HCT116 (cell line): ENCODE results near the gene SCN7A. TPM values are rescaled to one million over a fixed set of nuclear protein-coding genes. Genes with fewer than 3 reads are reported as not detected.

Source experiments
- ATAC-seq: fragments of 200-7000 bp; cut with Tn5 transposase; 2 replicates; pipeline ENCODE4 v1.9.1; 2020; ENCODE audit warnings: mild to moderate bottlenecking, moderate library complexity
- BruUV-seq: library from RNA; stranded (reverse); fragments of 400-500 nt; replicated peaks from 2 replicates; lab custom pipeline; 2021; lab: Mats Ljungman, UMichigan
- CTCF ChIA-PET: fragments of 300-600 bp; sonication (Branson Sonifier 250); formaldehyde crosslinking; loops from one replicate; lab custom pipeline; 2021; ENCODE audit warnings: antibody characterized with exemption; lab: Charles Lee
- POLR2A ChIA-PET: fragments of 300-600, 350-600 bp; sonication (Branson Sonifier 250); formaldehyde crosslinking; loops from one replicate; lab custom pipeline; 2021; ENCODE audit warnings: antibody characterized with exemption; lab: Charles Lee
- RAD21 ChIA-PET, 2 experiments: fragments of 300-600 bp; sonication (Branson Sonifier 250); formaldehyde crosslinking; loops; one replicate each; lab custom pipeline; 2023; ENCODE audit warnings: low total read pairs in 2 of 2; ENCODE audit not compliant: uncharacterized antibody in 2 of 2, unreplicated experiment in 2 of 2, low non-redundant PET in 1 of 2; lab: Charles Lee
- DNase-seq: peaks from one replicate; pipeline ENCODE4 v3.0.0-alpha.2; 2010; ENCODE audit warnings: low read depth, low spot score
- H2AFZ ChIP-seq: fragments of 200-600 bp; shearing (Covaris generic), sonication (generic); 2 replicates; pipeline ENCODE4 v1.6.1; 2017; ENCODE audit warnings: low read depth, mixed run types, mixed read lengths, antibody characterized with exemption, low read length; ENCODE audit not compliant: poor library complexity, severe bottlenecking
- H3K27ac ChIP-seq: 2 replicates; pipeline ENCODE4 v1.5.1; 2012; ENCODE audit warnings: low read depth, low read length
- H3K27me3 ChIP-seq: fragments of 200-600 bp; sonication (generic); 2 replicates; pipeline ENCODE4 v1.6.1; 2016; ENCODE audit warnings: mixed run types, low read length, mixed read lengths; ENCODE audit not compliant: insufficient read depth
- H3K36me3 ChIP-seq, 2 experiments: fragments of 200-500 bp in 1 of 2; fragments of 200-600 bp in 1 of 2; sonication (Bioruptor generic) in 1 of 2; sonication (generic) in 1 of 2; 2 replicates each; pipeline versions ENCODE4 v1.5.1 to v1.6.1; 2014 to 2016; ENCODE audit warnings: low read length in 2 of 2, inconsistent platforms in 1 of 2, mixed read lengths in 1 of 2, mixed run types in 1 of 2; ENCODE audit not compliant: insufficient read depth in 2 of 2, control insufficient read depth in 1 of 2
- H3K4me1 ChIP-seq, 2 experiments: fragments of 200-600 bp in 1 of 2; sonication (generic) in 1 of 2; 2 replicates each; pipeline versions ENCODE4 v1.5.1 to v1.6.1; 2012 to 2017; ENCODE audit warnings: low read length in 2 of 2, inconsistent platforms in 1 of 2, mild to moderate bottlenecking in 1 of 2, mixed read lengths in 1 of 2, mixed run types in 1 of 2, moderate library complexity in 1 of 2; ENCODE audit not compliant: insufficient read depth in 2 of 2, control insufficient read depth in 1 of 2
- H3K4me2 ChIP-seq: fragments of 200-600 bp; sonication (generic); 2 replicates; pipeline ENCODE4 v1.6.1; 2017; ENCODE audit warnings: mixed run types, low read length, mixed read lengths
- H3K4me3 ChIP-seq, 2 experiments: fragments of 200-600 bp in 1 of 2; sonication (generic) in 1 of 2; replicated peaks in 1 of 2; 2 replicates each; pipeline ENCODE4 v1.5.1; 2011 to 2016; ENCODE audit warnings: low read length in 2 of 2, control low read depth in 1 of 2, low read depth in 1 of 2, mild to moderate bottlenecking in 1 of 2, mixed read lengths in 1 of 2, mixed run types in 1 of 2
- H3K79me2 ChIP-seq: fragments of 200-600 bp; sonication (generic); 2 replicates; pipeline ENCODE4 v1.6.1; 2017; ENCODE audit warnings: mild to moderate bottlenecking, mixed run types, low read length, moderate library complexity, mixed read lengths; ENCODE audit not compliant: insufficient read depth
- H3K9ac ChIP-seq: fragments of 200-600 bp; sonication (generic); 2 replicates; pipeline ENCODE4 v1.6.1; 2016; ENCODE audit warnings: low read length, mixed read lengths
- H3K9me2 ChIP-seq: fragments of 200-600 bp; sonication (generic), shearing (Covaris generic); 2 replicates; pipeline ENCODE4 v1.6.1; 2017; ENCODE audit warnings: mixed run types, mild to moderate bottlenecking, moderate library complexity; ENCODE audit not compliant: insufficient read depth
- H3K9me3 ChIP-seq, 2 experiments: fragments of 200-500 bp in 1 of 2; fragments of 200-600 bp in 1 of 2; sonication (Bioruptor generic) in 1 of 2; sonication (generic) in 1 of 2; 2 replicates each; pipeline ENCODE4 v1.6.1; 2014 to 2017; ENCODE audit warnings: low read length in 2 of 2, mixed read lengths in 2 of 2, inconsistent platforms in 1 of 2, low read depth in 1 of 2, mild to moderate bottlenecking in 1 of 2, mixed run types in 1 of 2, moderate library complexity in 1 of 2; ENCODE audit not compliant: control insufficient read depth in 1 of 2, insufficient read depth in 1 of 2
- H4K20me1 ChIP-seq: fragments of 200-600 bp; sonication (generic), shearing (Covaris generic); 2 replicates; pipeline ENCODE4 v1.6.1; 2017; ENCODE audit warnings: mixed run types, mild to moderate bottlenecking, moderate library complexity; ENCODE audit not compliant: insufficient read depth
- CBX3 ChIP-seq: IDR thresholded peaks from 2 replicates; pipeline ENCODE4 v1.6.1; 2012; ENCODE audit warnings: low read depth
- EZH2phosphoT487 ChIP-seq: fragments of 200-600 bp; IDR thresholded peaks from 2 replicates; pipeline ENCODE4 v1.6.1; 2018; ENCODE audit warnings: antibody characterized with exemption, borderline replicate concordance
- POLR2A ChIP-seq: IDR thresholded peaks from 2 replicates; pipeline ENCODE4 v1.7.0; 2011; ENCODE audit warnings: borderline replicate concordance; ENCODE audit not compliant: insufficient read depth, insufficient read length; ENCODE audit errors: extremely low read depth
- RAD21 ChIP-seq: IDR thresholded peaks from 2 replicates; pipeline ENCODE4 v1.6.1; 2012; ENCODE audit warnings: low read depth, mild to moderate bottlenecking
- ZFX ChIP-seq: fragments of 450-650 bp; IDR thresholded peaks from 2 replicates; pipeline ENCODE4 v1.6.1; 2017
- intact Hi-C: fragments of 100-400 bp; cut with micrococcal nuclease; formaldehyde crosslinking; loops from 2 replicates; pipeline ENCODE4 v1.10.0; 2022
- total RNA-seq: library from RNA; stranded (reverse); gene quantifications from one replicate; pipeline ENCODE4 v1.2.1, GENCODE V29; 2021; ENCODE audit not compliant: unreplicated experiment
- TF ChIP-seq, protein P1 (sequence below): IDR thresholded peaks from 2 replicates; pipeline ENCODE4 v1.6.1; 2011; ENCODE audit warnings: mild to moderate bottlenecking, low read length, moderate library complexity; ENCODE audit not compliant: insufficient replicate concordance; ENCODE audit errors: extremely low read depth
- TF ChIP-seq, protein P2 (sequence below), 3 experiments: fragments of 200-600 bp in 1 of 3; sonication (generic) in 1 of 3; IDR thresholded peaks in 2 of 3; conservative IDR thresholded peaks in 1 of 3; 2 replicates each; pipeline ENCODE4 v1.5.1; 2012 to 2017; ENCODE audit warnings: low read depth in 2 of 3, low read length in 2 of 3, antibody characterized with exemption in 1 of 3, borderline replicate concordance in 1 of 3, control low read depth in 1 of 3, mild to moderate bottlenecking in 1 of 3, mixed read lengths in 1 of 3, mixed run types in 1 of 3, moderate library complexity in 1 of 3; ENCODE audit not compliant: insufficient read depth in 1 of 3

The SCN7A gene
- total RNA-seq, 1 experiment from 2014 or later: 0.07 TPM

DNA sequence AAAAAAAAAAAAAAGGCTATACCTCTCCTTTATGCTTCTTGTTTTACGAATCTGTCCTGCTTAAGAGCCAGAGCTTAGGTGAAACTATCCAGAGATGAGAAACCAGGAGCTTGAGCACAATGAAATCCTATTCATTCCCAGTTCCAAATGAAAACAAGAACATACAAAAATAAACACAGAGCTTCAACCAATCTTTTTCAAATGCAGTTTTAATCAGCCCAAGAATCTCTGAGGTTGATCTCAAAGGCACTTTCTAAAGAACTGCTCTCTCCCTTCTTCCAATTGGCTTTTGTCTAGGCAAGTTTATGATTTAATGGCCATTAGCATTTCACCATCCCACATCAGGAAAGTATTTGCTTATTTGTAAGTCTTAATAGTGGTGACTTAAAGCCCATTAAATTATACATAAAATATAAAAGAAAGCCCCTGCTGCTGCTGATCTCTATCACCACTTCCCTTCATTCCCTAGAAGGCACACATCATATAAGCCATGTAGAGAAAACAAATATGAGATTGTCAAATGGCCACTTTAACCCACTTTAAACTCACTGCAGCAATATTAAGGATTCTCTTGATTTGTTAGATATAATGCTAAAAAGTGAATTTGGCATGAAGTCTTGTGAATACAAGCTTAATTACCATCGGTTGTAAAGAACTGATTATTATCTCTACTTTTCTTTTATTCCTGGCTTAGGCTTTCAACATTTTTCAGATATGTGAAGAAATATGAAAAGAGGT is 89.0 kb downstream of the SCN7A start:
- TF ChIP-seq ZFX (no peak), RAD21 (no peak), POLR2A (no peak), EZH2phosphoT487 (no peak), CBX3 (no peak)
- TF ChIP-seq, protein P1, sequence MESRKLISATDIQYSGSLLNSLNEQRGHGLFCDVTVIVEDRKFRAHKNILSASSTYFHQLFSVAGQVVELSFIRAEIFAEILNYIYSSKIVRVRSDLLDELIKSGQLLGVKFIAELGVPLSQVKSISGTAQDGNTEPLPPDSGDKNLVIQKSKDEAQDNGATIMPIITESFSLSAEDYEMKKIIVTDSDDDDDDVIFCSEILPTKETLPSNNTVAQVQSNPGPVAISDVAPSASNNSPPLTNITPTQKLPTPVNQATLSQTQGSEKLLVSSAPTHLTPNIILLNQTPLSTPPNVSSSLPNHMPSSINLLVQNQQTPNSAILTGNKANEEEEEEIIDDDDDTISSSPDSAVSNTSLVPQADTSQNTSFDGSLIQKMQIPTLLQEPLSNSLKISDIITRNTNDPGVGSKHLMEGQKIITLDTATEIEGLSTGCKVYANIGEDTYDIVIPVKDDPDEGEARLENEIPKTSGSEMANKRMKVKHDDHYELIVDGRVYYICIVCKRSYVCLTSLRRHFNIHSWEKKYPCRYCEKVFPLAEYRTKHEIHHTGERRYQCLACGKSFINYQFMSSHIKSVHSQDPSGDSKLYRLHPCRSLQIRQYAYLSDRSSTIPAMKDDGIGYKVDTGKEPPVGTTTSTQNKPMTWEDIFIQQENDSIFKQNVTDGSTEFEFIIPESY: no peak
- TF ChIP-seq, protein P2, sequence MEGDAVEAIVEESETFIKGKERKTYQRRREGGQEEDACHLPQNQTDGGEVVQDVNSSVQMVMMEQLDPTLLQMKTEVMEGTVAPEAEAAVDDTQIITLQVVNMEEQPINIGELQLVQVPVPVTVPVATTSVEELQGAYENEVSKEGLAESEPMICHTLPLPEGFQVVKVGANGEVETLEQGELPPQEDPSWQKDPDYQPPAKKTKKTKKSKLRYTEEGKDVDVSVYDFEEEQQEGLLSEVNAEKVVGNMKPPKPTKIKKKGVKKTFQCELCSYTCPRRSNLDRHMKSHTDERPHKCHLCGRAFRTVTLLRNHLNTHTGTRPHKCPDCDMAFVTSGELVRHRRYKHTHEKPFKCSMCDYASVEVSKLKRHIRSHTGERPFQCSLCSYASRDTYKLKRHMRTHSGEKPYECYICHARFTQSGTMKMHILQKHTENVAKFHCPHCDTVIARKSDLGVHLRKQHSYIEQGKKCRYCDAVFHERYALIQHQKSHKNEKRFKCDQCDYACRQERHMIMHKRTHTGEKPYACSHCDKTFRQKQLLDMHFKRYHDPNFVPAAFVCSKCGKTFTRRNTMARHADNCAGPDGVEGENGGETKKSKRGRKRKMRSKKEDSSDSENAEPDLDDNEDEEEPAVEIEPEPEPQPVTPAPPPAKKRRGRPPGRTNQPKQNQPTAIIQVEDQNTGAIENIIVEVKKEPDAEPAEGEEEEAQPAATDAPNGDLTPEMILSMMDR (IDR thresholded peaks at IDR 0.05 in 2 of 3, conservative IDR thresholded peaks at IDR 0.05 in 1 of 3; ENCODE audit: borderline replicate concordance in 1 of 3, insufficient read depth in 1 of 3, low read depth in 2 of 3, low read length in 2 of 3): no peak
- TF ChIP-seq, all 23 proteins: peak for 0
- Histone ChIP-seq H3K4me2 (no peak overlapping the region), H3K4me3 (no peak overlapping the region), H3K27ac (no peak overlapping the region), H3K27me3 (peaks cover 25% of the 10 kb centered on the region; the same call in 1 of the 2 replicates), H3K79me2 (no peaks in the 10 kb centered on the region), H3K36me3 (no peaks in the 10 kb centered on the region), H3K9me2 (no peaks in the 10 kb centered on the region), H3K9me3 (no peaks in the 10 kb centered on the region), H2AFZ (no peak overlapping the region), H4K20me1 (no peaks in the 10 kb centered on the region), H3K4me1 (no peaks in the 10 kb centered on the region), H3K9ac (no peak overlapping the region)
- no TSS peak for BruUV-seq
- DNase-seq (no peak), ATAC-seq (no peak)
- intact Hi-C loops: no loop called here
- POLR2A ChIA-PET: no interaction called here
- CTCF ChIA-PET: no interaction called here
- RAD21 ChIA-PET: no interaction called here
